ENCODE data around the gene HOXA10.

HOXA10 gene

DNA sequence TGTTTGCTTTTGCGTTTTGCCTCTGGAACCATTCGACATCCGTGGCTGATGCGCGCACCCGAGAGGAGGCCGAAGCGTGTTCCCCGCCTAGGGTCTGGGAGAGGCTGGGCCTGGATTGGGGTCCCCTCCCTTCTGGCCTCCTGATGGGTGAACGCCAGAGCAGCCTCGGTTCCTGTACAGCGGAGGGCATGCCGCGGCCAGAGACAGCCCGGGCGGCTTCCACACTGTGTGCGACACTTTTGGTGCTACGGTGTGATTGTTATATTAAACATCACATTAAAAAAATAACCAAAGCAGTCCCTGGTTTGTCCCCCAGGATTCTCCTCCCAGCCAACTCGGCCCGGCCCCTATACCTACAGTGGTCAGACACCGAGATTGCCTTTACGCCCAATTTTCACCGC lies 14.0 kb downstream of the HOXA10 start:
- in situ Hi-C loops (cut with HindIII; ENCODE audit: low sequenced_read_pairs): loop anchor here (5.0 to 25.0 kb wide), 4 partner anchors 33 to 1273 kb away; no protein-coding TSS in a partner anchor

DNA sequence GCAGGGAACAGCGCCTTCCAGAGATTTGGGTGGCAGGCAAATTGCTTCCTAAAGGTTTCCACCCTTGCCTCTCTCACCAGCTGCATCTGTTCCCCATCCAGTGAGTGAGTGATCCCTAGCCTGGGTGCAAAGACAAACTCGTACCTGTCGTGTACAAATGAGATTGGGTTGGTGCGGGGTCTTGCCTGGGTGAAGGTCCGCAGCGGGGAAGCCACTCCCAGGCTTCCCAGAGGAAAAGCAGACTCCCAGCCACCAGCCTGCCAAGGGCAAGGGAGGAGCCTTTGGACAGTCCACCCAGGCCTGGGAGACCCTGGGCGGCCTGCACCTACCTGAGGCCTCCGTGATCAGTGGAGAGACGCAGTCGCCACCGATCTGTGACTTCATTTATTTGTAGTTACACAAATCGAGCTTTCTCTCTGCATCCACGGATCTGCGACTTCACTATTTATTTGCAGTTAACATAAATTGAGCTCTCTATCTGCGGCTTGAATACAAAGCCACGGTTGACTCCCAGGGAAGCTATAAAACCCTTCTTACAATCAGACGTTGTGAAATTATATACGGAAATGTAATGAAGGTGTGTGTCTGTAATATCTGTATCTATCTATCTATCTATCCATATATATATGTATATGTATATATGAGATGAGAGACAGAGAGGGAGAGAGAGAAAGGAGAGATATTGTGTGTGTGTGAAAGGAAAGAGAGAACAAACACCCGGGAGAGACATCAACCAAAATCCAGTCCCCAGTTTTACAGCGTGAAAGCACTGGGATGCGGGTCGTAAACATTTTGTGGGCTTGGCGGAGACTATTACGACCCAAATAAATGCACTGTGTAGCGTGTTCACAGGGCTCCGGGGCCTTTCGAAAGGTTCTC lies 14.6 kb downstream of the HOXA10 start:
- in situ Hi-C loops (cut with HindIII; ENCODE audit: low sequenced_read_pairs): loop anchor here (5.0 to 25.0 kb wide), 4 partner anchors 32 to 1272 kb away; no protein-coding TSS in a partner anchor

DNA sequence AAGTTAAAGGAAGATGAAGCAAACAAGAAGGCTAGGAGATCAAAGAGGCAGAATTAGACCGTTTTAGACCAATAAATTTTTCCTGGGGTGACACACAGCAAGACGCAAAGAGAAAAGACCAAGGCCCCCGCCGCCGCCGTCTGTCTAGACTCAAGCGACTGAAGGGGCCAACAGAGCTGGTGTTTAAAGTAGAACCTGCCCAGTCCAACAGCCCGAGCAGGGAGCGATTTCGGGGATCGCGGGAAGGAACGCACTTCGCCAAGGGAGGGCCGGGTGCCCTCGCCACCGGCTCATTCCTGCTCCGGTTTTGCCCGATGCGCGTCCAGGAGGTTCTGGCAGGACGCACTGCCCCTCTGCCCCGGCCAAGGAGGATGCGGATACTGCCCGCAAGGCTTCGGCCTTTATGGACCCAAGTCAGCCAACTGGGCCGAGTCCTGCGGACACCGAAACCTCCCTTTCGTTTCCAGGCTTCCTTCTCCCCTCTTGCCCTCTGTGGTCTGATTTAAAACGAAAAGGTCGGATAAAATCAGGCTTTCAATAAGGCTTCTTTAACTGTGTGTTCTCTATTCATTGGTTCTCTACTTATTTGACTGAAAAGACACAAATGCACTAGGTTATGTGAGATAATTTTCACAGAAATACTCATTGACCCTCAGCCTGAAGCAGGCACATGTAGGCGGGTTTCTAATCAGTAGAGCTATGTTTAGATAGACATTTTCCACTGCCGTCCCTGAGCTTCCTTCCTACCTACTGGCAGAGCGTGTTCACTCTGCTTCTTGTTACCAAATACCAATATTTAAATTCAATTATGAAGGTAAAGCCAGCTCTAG lies 15.5 kb downstream of the HOXA10 start:
- in situ Hi-C loops (cut with HindIII; ENCODE audit: low sequenced_read_pairs): loop anchor here (25.0 kb wide), 1 partner anchor 1271 kb away; no protein-coding TSS in a partner anchor

DNA sequence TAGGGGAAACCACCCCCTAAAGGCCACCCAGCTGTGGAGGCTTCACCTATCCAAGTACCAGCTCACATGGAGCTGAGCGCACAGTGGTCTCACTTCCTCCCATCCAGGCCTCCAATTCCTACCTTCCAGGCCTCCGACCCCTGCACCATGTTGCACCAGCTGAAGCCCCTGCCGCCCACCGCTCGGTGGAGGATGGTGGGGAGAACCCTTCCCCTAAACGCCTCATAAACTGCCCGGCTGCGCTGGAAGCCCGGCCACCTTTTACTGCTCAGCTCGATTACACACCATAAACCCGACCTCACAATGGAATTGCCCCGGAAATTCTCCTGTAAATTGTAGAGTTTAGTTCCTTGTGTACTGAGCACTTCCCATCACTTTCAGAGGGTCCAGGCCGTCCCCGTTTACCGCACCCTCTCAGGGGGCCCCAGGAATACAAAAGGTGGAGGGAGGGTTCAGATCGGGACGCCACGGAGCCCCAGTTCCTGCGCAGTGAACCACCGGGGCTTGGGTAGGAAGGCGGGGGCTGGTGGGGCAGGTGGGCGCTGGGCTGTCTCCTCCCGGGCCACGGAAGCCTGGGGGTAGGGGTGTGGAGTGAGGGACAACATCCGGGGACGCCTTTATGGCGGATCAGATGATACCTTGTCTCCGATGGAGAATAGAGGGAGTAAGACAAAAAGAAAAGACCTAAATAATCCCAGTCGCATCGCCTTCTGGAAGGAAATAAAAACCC lies 16.3 kb downstream of the HOXA10 start:
- in situ Hi-C loops (cut with HindIII; ENCODE audit: low sequenced_read_pairs): loop anchor here (25.0 kb wide), 1 partner anchor 1271 kb away; no protein-coding TSS in a partner anchor

DNA sequence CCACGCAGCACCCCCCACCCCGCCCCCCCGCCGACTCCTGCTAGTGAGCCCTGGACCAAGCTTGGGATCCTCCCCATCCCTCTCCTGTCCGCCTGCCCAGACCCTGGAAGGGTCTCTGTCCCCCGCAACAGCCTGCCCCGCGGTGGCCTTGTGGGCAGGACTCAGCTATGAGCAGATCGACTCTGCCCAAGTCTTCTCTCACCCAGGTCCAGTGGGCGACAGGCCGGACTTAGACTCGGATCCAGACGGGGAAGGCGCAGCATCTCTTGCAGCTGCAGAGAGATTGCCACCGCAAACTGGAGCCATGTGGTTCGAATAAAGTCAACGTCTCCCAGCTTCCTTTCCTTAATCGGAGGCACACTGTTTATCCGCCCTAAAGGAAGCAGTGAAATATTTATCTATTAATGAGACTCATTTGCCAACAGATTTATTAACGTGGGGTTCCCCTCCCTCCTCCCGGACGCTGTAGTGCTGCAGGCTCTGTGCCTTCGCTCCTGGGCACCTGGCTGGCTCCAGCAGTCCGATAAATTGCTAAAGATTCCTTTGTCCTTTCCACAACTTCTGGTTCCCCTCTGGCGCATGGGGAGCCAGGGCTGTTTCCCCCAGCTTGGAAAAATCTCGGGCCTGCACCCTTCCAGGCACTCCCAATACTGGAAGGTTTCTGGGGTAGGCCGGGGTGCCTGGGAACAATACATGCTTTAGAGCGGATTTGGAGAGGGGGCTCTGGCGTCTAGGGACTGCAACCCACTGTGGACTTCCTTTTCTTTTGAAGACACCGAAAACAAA lies 17.0 kb downstream of the HOXA10 start:
- in situ Hi-C loops (cut with HindIII; ENCODE audit: low sequenced_read_pairs): loop anchor here (25.0 kb wide), 1 partner anchor 1270 kb away; no protein-coding TSS in a partner anchor

DNA sequence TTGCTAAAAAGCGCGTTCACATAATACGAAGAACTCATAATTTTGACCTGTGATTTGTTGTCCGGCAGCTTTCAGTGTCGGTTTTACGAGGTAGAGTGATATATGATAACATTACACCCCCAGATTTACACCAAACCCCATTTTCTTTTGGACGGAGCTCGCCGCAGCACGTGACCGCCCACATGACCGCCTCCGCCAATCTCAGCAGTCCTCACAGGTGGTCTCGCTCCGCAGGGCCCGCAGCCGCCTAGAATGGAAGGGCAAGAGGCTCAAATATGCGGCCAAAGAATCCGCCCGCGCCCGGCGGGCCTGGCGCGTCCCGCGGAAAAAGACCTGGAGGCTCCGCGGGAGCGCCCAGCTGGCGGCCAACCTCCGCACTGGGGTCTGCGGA lies 17.6 kb downstream of the HOXA10 start, which contains the start of gene HOXA7:
Gene HOXA7 (minus strand): TSS at position 168 of the 391 bp plus-strand sequence. CDS start 130 bp downstream, at position 38.
- in situ Hi-C loops (cut with HindIII; ENCODE audit: low sequenced_read_pairs): loop anchor here (25.0 kb wide), 1 partner anchor 1269 kb away; no protein-coding TSS in a partner anchor

DNA sequence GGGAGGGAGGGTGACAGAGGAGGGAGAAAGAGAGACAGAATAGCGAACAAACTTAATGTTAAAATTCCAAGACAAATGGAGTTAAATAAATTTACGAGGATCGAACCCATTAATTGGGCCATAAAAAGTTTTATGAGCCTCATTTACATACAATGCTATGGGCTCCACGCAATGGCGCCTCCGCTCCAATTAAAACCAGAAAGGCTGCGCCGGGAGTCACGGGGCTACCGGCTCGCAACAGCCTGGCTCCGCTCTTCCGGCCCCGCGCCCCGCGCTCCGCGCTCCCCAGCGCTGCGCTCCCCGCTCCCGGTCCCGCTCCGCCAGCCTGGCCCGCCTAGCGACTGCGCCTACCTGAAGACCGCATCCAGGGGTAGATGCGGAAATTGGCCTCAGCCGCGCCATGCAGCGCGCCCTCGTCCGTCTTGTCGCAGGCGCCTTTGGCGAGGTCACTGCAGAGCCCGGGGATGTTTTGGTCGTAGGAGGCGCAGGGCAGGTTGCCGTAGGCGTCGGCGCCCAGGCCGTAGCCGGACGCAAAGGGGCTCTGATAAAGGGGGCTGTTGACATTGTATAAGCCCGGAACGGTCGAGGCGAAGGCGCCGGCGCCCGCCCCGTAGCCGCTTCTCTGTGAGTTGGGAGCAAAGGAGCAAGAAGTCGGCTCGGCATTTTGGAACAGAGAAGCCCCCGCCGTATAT lies 18.2 kb downstream of the HOXA10 start:
- in situ Hi-C loops (cut with HindIII; ENCODE audit: low sequenced_read_pairs): loop anchor here (25.0 kb wide), 1 partner anchor 1269 kb away; no protein-coding TSS in a partner anchor

DNA sequence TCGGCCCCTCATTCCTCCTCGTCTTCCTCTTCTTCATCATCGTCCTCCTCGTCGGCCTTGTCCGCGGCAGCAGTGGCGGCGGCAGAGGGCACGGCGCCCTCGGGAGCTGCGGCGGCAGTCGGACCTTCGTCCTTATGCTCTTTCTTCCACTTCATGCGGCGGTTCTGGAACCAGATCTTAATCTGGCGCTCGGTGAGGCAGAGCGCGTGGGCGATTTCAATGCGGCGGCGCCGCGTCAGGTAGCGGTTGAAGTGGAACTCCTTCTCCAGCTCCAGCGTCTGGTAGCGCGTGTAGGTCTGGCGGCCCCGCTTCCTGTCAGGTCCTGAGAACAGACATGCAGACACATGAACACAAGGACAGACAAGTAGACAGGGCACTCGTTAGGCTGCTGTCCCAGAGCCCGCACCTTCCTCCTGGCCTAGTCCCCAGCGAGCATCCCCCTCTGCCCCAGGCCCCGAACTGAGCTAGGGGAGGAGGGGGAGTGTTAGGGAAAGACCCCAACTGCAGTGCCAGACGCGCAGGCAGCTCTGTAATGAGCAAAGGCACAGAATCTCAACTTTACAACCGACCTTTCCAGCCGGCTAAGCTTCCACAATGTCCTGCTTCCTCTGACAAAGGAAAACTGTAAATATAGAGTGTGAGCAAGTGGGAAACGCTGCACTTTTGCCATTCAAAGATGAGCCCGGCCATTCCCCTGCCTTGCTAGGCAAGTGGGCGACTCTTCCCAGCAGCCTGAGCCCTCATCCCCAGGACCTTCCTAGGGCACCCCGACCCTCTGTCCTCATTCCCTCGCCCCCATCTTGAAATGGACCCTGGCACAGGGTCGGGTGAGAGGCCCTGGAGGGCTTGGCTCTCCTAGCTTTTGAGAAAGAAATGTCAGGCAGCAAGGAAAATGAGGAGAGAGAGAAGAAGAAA lies 19.0 kb downstream of the HOXA10 start:
- in situ Hi-C loops (cut with HindIII; ENCODE audit: low sequenced_read_pairs): loop anchor here (25.0 kb wide), 1 partner anchor 1268 kb away; no protein-coding TSS in a partner anchor

DNA sequence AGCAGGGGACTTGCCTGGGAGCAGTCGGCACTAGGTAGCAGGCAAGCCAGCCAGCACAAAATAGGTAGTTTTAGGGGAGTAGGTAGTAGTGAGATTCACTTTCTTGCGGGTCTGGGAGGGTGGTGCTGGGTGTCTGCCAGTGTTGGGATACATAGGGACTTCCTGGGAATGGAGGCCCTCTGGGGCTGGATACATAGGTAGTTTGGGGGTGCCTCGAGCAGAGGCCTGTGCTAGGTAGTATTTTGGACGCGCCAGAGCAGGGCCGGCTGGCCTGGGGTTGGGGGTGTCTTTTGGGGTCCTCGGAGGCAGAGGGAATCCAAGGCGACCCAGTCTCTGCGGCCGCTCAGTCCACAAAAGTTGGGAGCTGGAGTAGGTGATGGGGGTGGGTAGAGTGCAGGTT lies 19.8 kb downstream of the HOXA10 start:
- in situ Hi-C loops (cut with HindIII; ENCODE audit: low sequenced_read_pairs): loop anchor here (25.0 kb wide), 1 partner anchor 1267 kb away; no protein-coding TSS in a partner anchor

DNA sequence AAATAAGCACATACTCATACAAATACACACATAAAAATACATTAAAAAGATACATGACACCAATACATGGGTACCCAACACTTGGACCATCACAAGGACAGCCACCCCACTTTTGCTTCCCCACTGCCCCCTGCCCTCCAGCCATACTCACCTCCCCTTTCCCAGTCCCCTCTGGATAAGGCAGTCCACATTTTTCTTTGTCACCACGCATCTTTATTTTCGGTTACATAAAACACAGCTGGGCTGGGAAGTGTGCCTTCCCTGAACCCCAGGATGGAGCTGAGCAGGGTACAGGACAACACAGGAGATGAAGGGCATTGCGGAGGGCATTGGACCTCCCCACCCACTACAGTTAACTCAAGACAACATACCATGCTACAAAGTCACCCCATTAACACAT lies 20.6 kb downstream of the HOXA10 start:
- in situ Hi-C loops (cut with HindIII; ENCODE audit: low sequenced_read_pairs): loop anchor here (25.0 kb wide), 1 partner anchor 1266 kb away; no protein-coding TSS in a partner anchor

DNA sequence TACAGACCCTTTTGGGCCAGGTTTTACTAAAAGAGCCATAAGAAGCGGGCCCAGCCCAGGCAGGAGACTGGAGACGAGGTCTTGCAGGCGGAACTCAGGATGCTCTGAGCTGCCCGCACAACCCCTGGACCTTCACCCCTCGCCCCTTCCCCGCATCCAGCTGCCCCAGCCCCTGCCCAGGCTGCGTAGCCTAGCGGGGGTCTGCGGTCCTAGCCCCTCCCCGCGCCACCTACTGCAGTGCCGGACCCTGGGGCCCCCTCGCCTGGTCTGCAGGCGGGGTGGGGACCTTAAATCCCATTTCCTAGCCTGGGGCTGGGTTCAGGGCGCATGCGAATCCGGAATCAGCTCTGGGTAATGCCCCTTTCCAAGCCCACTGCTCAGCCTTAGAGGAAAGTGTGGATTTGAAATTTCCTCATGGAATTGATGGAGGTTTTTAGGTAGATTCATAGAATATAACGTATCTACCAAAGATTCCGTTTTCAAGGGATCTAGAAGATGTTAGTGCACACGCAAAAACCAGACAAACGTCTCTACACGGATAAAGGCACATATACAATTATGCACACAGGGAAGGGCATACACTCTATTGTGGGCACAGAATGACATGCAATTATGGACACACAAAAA lies 21.2 kb downstream of the HOXA10 start:
- in situ Hi-C loops (cut with HindIII; ENCODE audit: low sequenced_read_pairs): loop anchor here (25.0 kb wide), 1 partner anchor 1266 kb away; no protein-coding TSS in a partner anchor

DNA sequence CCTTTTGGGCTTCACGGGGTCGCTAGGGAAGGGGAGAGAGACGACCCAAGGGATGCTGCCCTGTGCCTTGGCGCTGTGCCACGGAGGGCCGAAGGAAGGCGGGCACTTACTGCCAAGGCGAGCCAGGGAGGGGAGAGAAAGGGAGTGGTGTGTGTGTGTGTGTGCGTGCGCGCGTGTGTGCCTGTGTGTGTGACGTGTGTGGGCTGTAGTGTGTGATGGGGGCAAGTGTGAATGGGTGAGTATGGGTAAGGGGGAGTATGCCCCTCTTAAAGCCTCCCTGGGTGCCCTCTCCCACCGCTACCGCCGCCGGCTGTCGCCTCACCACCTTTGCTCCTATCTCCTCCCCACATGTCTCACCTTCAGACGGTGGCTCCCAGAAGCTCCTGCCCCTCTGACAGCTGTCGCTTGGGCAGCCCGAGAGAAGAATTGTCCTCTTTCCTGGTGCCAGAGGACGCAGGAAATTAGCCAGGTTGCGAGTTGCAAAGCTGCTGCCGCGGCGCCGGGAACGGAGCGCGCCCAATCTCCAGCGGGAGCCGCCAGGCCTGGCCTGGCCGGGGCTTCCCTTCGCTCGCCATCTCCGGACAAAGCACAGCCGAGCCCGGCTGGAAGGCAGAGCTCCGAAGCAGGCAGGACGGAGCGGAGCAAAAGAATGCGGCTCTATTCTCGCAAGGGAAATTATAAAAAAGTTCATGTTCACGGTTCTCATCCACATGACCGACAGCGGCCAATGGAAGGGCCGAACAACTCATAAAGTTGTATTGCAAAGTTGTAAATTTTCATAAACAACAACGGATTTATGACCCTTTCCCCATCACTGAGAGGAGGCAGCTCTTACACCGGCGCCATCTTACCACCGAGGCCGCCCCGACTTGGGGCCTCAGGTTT lies 21.9 kb downstream of the HOXA10 start, which contains the start of gene HOXA3:
Gene HOXA3 (minus strand): TSS at position 653 of the 885 bp plus-strand sequence. CDS start 41,943 bp downstream, outside the sequence.
- in situ Hi-C loops (cut with HindIII; ENCODE audit: low sequenced_read_pairs): loop anchor here (25.0 kb wide), 1 partner anchor 1265 kb away; no protein-coding TSS in a partner anchor

DNA sequence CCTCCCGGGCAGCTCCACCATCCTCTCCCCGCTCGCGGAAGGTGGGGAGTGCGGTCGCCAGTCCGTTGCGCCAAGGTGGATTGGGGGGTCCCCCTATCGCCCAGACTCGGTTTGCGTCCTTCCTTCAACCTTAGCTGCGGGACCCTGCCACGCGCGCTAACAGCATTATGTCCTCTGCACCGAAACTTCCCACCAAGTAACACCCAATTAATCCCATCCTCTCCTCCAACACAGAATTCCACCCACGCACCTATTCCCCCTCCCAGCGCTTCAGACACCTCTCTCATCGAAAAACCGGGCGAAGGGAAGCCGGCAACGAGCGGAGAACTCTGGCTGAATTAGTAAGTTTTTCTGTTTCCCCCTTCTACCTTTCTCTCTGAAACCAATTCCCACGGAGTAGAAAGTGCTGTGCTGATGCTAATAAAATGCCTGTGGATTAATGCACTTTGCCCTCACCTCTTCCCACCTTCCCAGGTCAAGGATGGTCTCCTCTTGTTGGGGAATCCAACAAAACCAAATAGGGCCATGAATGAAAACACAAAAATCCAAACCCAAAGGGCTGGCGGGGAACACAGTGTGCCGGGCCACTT lies 22.7 kb downstream of the HOXA10 start:
- in situ Hi-C loops (cut with HindIII; ENCODE audit: low sequenced_read_pairs): loop anchor here (25.0 kb wide), 1 partner anchor 1264 kb away; no protein-coding TSS in a partner anchor

DNA sequence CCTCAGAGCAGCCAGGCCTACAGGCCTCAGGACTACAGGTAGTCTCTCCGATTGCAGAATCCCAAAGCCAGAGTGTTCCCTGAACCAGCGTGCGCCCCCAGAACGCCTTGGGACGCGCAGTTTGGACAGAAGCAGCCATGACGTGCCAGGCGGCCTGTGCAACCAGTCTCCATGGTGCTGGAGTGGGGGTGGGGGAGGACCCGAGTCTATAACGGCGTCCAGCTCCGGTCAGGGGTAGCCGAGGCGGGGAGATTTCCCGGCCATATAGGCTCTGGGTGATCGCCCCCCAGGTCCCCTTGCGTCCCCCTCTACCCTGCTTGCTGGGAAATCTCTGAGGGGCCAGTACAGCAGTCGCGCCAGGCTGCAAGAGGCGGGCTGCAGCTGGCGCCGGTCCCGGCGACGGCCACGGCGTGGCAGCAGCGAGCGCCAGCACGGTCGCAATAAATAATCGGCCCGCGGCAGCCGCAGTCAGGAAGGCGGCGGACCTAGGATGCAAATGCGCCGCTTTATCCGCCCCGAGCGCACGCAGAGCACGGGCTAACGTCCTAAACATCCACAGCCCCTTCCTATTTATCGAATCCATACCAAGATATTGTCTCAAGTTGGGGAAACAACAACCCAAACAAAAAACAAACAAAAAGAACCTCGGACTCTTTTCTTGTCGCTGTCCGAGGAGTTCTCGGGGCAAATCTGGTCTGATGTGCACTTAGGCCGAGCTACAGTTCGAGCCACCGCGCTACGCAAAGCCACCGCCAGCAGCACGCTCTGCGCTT lies 23.4 kb downstream of the HOXA10 start:
- in situ Hi-C loops (cut with HindIII; ENCODE audit: low sequenced_read_pairs): loop anchor here (25.0 kb wide), 1 partner anchor 1263 kb away; no protein-coding TSS in a partner anchor

Measured in endothelial cell of hepatic sinusoid (primary cell).